ENCODE results near the gene PCDH10. TPM values are rescaled to one million over a fixed set of nuclear protein-coding genes. Genes with fewer than 3 reads are reported as not detected.

The PCDH10 gene
- total and polyA plus RNA-seq, 2 of the 8 experiments (the other 6 are each of a cell fraction or from before 2014, with no cell fraction given), result 2.2 to 10.0 TPM

DNA sequence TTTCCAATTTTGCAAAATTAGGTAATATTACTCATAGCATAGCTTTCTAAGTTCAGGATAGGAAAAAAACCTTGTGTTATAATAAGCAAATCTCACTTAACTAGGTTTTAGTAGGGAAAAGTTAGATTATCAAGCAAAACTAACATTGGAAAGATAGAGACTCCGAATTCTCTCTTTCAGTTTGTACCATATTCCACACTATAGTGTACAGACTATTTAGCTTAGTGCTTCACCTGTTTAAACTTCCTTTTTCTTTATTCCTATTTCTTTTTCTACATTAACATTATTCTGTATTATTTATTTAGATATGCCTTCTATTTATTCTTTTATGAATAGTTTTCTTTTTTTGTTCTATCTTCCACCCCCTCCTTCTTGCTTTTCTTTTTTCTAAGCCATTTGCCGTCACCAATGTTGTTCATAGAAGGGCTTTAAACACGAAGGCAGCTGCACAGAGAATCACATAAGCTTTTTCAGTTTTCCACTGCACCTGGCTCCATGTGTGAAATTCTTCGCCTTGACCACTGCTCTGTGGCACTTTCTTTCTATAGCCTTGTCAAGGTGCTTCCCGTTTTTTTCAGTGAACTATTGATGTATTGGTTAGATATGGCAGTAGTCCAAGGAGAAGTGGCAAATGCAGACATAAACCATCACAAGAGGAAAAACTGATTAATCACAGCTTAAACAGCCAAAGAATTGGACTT, 8.5 kb downstream of the PCDH10 start (continued):
- TF ChIP-seq KDM1A (IDR thresholded peaks at IDR 0.05; ENCODE audit: borderline replicate concordance, low read length) (no peak), RNF2 (IDR thresholded peaks at IDR 0.05; ENCODE audit: borderline replicate concordance, low read depth, low read length, missing control alignments, poor library complexity, severe bottlenecking) (no peak), BRCA1 (IDR thresholded peaks at IDR 0.05; ENCODE audit: low read depth, low read length) (no peak), CHD7 (IDR thresholded peaks at IDR 0.05; ENCODE audit: insufficient replicate concordance, low read length) (no peak), SIX5 (IDR thresholded peaks at IDR 0.05; ENCODE audit: low read depth, low read length) (no peak), NANOG (IDR thresholded peaks at IDR 0.05; ENCODE audit: insufficient read depth, low read depth, low read length, poor library complexity, severe bottlenecking) (no peak)
- TF ChIP-seq, protein P1, sequence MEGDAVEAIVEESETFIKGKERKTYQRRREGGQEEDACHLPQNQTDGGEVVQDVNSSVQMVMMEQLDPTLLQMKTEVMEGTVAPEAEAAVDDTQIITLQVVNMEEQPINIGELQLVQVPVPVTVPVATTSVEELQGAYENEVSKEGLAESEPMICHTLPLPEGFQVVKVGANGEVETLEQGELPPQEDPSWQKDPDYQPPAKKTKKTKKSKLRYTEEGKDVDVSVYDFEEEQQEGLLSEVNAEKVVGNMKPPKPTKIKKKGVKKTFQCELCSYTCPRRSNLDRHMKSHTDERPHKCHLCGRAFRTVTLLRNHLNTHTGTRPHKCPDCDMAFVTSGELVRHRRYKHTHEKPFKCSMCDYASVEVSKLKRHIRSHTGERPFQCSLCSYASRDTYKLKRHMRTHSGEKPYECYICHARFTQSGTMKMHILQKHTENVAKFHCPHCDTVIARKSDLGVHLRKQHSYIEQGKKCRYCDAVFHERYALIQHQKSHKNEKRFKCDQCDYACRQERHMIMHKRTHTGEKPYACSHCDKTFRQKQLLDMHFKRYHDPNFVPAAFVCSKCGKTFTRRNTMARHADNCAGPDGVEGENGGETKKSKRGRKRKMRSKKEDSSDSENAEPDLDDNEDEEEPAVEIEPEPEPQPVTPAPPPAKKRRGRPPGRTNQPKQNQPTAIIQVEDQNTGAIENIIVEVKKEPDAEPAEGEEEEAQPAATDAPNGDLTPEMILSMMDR (IDR thresholded peaks at IDR 0.05; ENCODE audit: control extremely low read depth in 1 of 3, insufficient read depth in 1 of 3, low read depth in 1 of 3, low read length in 3 of 3), result no peak

All from H1 (cell line).